ENCODE measurements around the gene DMGDH. TPM values are rescaled to one million over a fixed set of nuclear protein-coding genes. Genes with fewer than 3 reads are reported as not detected.

The DMGDH gene
- total RNA-seq: not detected in 2 replicates

DNA sequence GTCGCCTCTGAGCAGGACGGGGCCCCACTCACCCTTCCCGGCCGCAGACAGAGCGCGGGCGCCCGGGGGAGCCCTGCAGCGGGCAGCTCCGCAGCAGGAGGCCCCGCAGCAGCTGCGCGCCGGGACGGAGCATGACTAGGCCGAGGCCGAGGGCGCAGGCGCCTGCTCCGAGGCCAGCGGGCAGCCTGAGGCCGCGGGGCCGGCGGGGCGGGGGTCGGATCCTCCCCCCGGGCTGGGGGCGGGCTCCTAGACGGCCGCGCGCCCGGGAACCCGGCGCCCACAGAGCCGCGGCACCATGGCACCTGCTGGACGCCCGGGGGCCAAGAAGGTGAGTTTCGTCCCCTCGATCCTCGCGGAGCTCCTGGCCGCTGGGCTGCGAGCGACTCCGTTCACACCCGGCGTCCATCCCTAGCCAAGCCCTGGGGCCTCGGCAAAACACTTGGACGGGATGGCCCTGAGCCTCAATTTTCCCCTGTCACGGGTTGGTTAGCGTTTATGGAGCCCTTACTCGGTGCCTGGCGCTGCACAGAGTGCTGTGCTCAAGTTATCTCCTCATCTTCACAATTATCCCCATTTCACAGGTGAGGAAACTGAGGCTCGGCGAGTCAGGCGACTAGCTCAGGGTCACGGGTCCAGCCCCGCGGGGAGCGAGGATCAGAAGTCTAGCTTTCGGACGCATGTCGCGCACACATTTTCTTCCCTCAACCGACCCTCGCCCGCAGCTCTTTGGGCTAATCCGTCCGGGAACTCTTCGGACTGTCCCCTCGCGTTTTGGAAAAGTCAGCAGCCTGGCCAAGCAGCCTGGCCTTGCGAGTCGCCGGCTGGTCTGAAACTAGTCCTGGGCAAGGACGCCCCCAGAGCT lies at the start of gene DMGDH, which contains the start of gene BHMT2:
TSS of gene DMGDH (minus strand) at position 187 of the 862 bp plus-strand sequence. CDS start at position 133, 54 bp downstream.
TSS of gene BHMT2 (plus strand) at position 280 of the 862 bp plus-strand sequence. CDS start at position 296, 16 bp downstream.
- H3K36me3 Mint-ChIP-seq (ENCODE audit: low read depth): no peaks in the 10 kb centered on the region
- CTCF ChIA-PET: no interaction called here
- ATAC-seq (ENCODE audit: low read depth): no peak
- peaks cover 4% of the 10 kb centered on the region for H3K9me3 Mint-ChIP-seq
- no peak within 1 kb of the TSS for H3K27ac Mint-ChIP-seq
- H3K27me3 Mint-ChIP-seq: peaks cover 28% of the 10 kb centered on the region
- POLR2A ChIA-PET: no interaction called here
- intact Hi-C loops (cut with micrococcal nuclease): no loop called here
- no peak for DNase-seq
- H3K4me3 Mint-ChIP-seq: no peak within 1 kb of the TSS
- TF ChIP-seq, protein P1, sequence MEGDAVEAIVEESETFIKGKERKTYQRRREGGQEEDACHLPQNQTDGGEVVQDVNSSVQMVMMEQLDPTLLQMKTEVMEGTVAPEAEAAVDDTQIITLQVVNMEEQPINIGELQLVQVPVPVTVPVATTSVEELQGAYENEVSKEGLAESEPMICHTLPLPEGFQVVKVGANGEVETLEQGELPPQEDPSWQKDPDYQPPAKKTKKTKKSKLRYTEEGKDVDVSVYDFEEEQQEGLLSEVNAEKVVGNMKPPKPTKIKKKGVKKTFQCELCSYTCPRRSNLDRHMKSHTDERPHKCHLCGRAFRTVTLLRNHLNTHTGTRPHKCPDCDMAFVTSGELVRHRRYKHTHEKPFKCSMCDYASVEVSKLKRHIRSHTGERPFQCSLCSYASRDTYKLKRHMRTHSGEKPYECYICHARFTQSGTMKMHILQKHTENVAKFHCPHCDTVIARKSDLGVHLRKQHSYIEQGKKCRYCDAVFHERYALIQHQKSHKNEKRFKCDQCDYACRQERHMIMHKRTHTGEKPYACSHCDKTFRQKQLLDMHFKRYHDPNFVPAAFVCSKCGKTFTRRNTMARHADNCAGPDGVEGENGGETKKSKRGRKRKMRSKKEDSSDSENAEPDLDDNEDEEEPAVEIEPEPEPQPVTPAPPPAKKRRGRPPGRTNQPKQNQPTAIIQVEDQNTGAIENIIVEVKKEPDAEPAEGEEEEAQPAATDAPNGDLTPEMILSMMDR (IDR thresholded peaks at IDR 0.05): no peak
- H3K4me1 Mint-ChIP-seq: no peaks in the 10 kb centered on the region

DNA sequence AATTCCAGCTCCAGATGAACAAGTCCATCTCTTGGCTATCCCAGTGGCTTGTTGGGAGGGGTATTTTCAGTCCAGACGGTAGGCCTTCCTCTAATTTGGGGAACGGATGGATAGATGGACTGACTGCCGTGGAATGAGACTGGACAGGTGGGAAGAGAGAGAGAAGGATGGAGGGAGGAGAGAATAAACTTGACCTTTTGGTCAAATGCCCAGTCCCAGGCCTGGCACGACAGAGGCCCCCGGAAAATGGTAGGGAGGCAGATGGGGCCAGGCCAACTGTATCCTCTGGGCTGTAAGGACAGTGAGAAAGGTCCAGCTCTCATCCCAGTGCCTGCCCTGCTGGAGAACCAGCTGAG lies 43.2 kb upstream of the DMGDH start:
- Mint-ChIP-seq H3K27me3 (peaks cover 45% of the 10 kb centered on the region), H3K27ac (no peak overlapping the region)
- DNase-seq: no peak

DNA sequence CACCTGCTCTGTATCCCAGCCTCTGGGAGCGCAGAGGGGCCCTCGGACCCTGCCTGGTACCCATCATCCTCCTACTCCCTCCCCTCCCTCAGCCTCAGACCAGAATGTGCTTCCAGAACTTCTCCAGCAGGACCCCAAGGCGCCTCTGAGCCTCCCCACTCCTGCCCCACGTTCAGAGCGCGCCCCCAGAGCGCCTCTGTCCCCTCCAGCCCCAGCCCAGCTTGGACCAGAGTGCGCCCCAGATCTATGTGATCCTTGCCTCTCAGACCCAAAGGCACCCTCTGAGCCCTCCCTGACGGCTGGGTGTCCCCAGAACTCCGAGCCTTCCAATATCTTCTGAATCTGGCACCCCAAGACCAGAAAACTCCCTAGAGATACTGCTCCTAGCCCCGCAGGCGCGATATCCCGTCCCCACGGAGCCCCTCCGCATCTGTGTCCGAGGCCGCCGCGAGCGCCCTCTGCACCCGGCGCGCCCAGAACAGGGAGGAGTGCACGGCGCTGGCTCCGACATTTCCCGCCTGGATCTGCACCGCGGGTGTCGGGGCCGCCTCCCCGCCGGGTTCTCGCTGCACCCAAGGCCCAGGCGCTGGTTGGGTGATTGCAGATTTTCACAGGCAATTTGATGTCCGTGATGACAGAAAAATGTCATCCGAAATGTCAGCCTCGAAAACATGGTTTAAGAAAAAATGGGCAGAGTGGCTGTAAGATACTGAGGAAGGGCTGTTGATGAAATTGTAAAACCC lies 42.7 kb upstream of the DMGDH start:
- no peak overlapping the region for H3K27ac Mint-ChIP-seq
- CTCF ChIA-PET: no interaction called here
- no peak overlapping the region for H3K4me3 Mint-ChIP-seq
- TF ChIP-seq, protein P1 (IDR thresholded peaks at IDR 0.05): no peak
- DNase-seq: no peak
- H3K4me1 Mint-ChIP-seq: no peaks in the 10 kb centered on the region
- peaks cover 50% of the 10 kb centered on the region for H3K27me3 Mint-ChIP-seq
- intact Hi-C loops (cut with micrococcal nuclease): loop anchor here (5.0 kb wide), 1 partner anchor 575 kb away; no protein-coding TSS in a partner anchor
- H3K36me3 Mint-ChIP-seq (ENCODE audit: low read depth): no peaks in the 10 kb centered on the region
- POLR2A ChIA-PET: no interaction called here
- ATAC-seq (ENCODE audit: low read depth): no peak
- H3K9me3 Mint-ChIP-seq: no peaks in the 10 kb centered on the region

More for the DNA sequence above, 43.2 kb upstream of the DMGDH start:
- Mint-ChIP-seq H3K9me3 (no peaks in the 10 kb centered on the region), H3K36me3 (ENCODE audit: low read depth) (no peaks in the 10 kb centered on the region), H3K4me1 (no peaks in the 10 kb centered on the region), H3K4me3 (no peak overlapping the region)
- no peak for ATAC-seq (ENCODE audit: low read depth)
- intact Hi-C loops (cut with micrococcal nuclease): loop anchor here (5.0 kb wide), 1 partner anchor 575 kb away; no protein-coding TSS in a partner anchor
- CTCF ChIA-PET: no interaction called here
- POLR2A ChIA-PET: no interaction called here
- TF ChIP-seq, protein P1 (IDR thresholded peaks at IDR 0.05): no peak

DNA sequence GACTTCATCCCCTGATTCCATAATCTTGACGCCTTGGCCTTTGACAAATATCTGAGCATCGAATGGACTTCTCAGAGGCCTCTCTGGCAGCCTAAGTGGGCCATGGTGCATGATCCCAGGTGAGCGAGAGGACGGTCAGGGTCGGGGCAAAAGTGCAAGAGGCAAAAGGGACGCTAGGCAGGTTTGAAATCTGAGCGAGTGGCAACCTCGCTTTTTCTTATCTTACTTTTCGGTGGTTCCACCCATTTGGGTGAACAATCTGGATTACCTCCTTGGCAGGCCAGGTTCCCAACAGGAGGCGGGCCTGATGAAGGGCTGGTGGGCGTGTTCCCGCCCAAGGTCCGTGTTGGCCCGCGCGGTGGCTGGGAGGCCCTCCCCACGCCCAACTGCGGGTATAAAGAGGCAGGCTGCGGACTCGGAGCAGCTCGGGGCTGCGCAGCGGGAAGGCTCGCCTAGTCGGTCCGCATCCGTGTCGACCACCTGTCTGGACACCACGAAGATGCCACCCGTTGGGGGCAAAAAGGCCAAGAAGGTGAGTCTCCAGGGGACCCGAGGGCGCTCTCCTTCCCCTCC lies 42.0 kb upstream of the DMGDH start, which contains the start of gene BHMT:
TSS of gene BHMT (plus strand) at position 423 of the 573 bp plus-strand sequence. CDS start at position 500, 77 bp downstream.
- TF ChIP-seq, protein P1 (IDR thresholded peaks at IDR 0.05): no peak
- peaks cover 56% of the 10 kb centered on the region for H3K27me3 Mint-ChIP-seq
- H3K4me1 Mint-ChIP-seq: no peaks in the 10 kb centered on the region
- H3K9me3 Mint-ChIP-seq: no peaks in the 10 kb centered on the region
- POLR2A ChIA-PET: no interaction called here
- H3K36me3 Mint-ChIP-seq (ENCODE audit: low read depth): no peaks in the 10 kb centered on the region
- CTCF ChIA-PET: no interaction called here
- ATAC-seq (ENCODE audit: low read depth) (no peak), DNase-seq (no peak)
- no peak within 1 kb of the TSS for H3K27ac Mint-ChIP-seq
- intact Hi-C loops (cut with micrococcal nuclease): loop anchor here (5.0 kb wide), 1 partner anchor 574 kb away; no protein-coding TSS in a partner anchor
- H3K4me3 Mint-ChIP-seq: no peak within 1 kb of the TSS
